AG10803 (cell line): ENCODE results near the gene SLC37A2.

Source experiments
- DNase-seq: peaks from one replicate; pipeline ENCODE4 v3.0.0; 2010; ENCODE audit warnings: low read depth
- H3K4me3 ChIP-seq: 2 replicates; pipeline ENCODE4 v1.5.1; 2011; ENCODE audit warnings: mild to moderate bottlenecking, low read length, control low read depth
- CTCF ChIP-seq: conservative IDR thresholded peaks from 2 replicates; pipeline ENCODE4 v1.5.1; 2011; ENCODE audit warnings: mild to moderate bottlenecking, low read length, control low read depth, inconsistent platforms

Gene SLC37A2

GRCh38 chr11:125079151-125079877 is 16.2 kb downstream of the SLC37A2 start:
- no peak for DNase-seq
- no peak overlapping the region for H3K4me3 ChIP-seq
- TF ChIP-seq CTCF = no peak

GRCh38 chr11:125079878-125080530 is 16.9 kb downstream of the SLC37A2 start:
- DNase-seq = no peak
- no peak overlapping the region for H3K4me3 ChIP-seq
- TF ChIP-seq CTCF = no peak

- H3K4me3 ChIP-seq = no peak overlapping the region
- TF ChIP-seq CTCF = no peak
- no peak for DNase-seq
Observed at GRCh38 chr11:125080531-125080911, 17.4 kb downstream of the SLC37A2 start.

- DNase-seq = no peak
- no peak for TF ChIP-seq CTCF
- no peak overlapping the region for H3K4me3 ChIP-seq
Observed at GRCh38 chr11:125081098-125081798, 18.1 kb downstream of the SLC37A2 start.

- H3K4me3 ChIP-seq = no peak overlapping the region
- no peak for TF ChIP-seq CTCF
Observed at GRCh38 chr11:125082040-125082439, 18.9 kb downstream of the SLC37A2 start.

GRCh38 chr11:125082611-125083311 is 19.7 kb downstream of the SLC37A2 start:
- H3K4me3 ChIP-seq = no peak overlapping the region
- no peak for TF ChIP-seq CTCF
- peak; percentile 66 for DNase-seq

More at GRCh38 chr11:125082040-125082439, 18.9 kb downstream of the SLC37A2 start:
- no peak for DNase-seq
